DOHH2 (cell line): ENCODE measurements around the gene UTY.
"Not testable (repeated sequence)": the region's sequence is repeated elsewhere in the genome, so short reads cannot be mapped to it uniquely, and the experiment has no call there.

Experiments
- H3F3A ChIP-seq: fragments of 200-600 bp; sonication (generic), shearing (Covaris generic); 2 replicates; pipeline ENCODE4 v1.6.0; 2016; ENCODE audit warnings: antibody characterized with exemption, mild to moderate bottlenecking; ENCODE audit not compliant: control insufficient read depth, insufficient read depth
- H3K27ac ChIP-seq: fragments of 200-600 bp; sonication (generic); 2 replicates; pipeline ENCODE4 v1.5.1; 2014; ENCODE audit warnings: low read depth, mild to moderate bottlenecking, low read length, moderate library complexity
- H3K27me3 ChIP-seq: fragments of 200-600 bp; sonication (generic); 2 replicates; pipeline ENCODE4 v1.6.1; 2014; ENCODE audit warnings: mild to moderate bottlenecking, low read length, mixed read lengths; ENCODE audit not compliant: control insufficient read depth
- H3K36me3 ChIP-seq: fragments of 200-600 bp; sonication (generic); 2 replicates; pipeline ENCODE4 v1.6.1; 2014; ENCODE audit warnings: mild to moderate bottlenecking, low read length, moderate library complexity, mixed read lengths; ENCODE audit not compliant: control insufficient read depth
- H3K4me1 ChIP-seq: fragments of 200-600 bp; sonication (generic); 2 replicates; pipeline ENCODE4 v1.6.1; 2014; ENCODE audit warnings: mild to moderate bottlenecking, low read length, mixed read lengths; ENCODE audit not compliant: control insufficient read depth
- H3K4me2 ChIP-seq: fragments of 200-600 bp; sonication (generic); 2 replicates; pipeline ENCODE4 v1.6.0; 2014; ENCODE audit warnings: mild to moderate bottlenecking, low read length, moderate library complexity
- H3K4me3 ChIP-seq: fragments of 200-600 bp; sonication (generic); 2 replicates; pipeline ENCODE4 v1.5.1; 2014; ENCODE audit warnings: mild to moderate bottlenecking, low read length, mixed read lengths
- H3K79me2 ChIP-seq: fragments of 200-600 bp; sonication (generic); 2 replicates; pipeline ENCODE4 v1.6.1; 2014; ENCODE audit warnings: mild to moderate bottlenecking, low read length, mixed read lengths; ENCODE audit not compliant: control insufficient read depth
- H3K9me2 ChIP-seq: fragments of 200-600 bp; sonication (generic); replicated peaks from 2 replicates; pipeline ENCODE4 v1.6.1; 2014; ENCODE audit warnings: mild to moderate bottlenecking, low read length, mixed read lengths; ENCODE audit not compliant: control insufficient read depth
- H3K9me3 ChIP-seq: fragments of 200-600 bp; sonication (generic); 2 replicates; pipeline ENCODE4 v1.6.1; 2014; ENCODE audit warnings: antibody characterized with exemption, low read length, mixed read lengths; ENCODE audit not compliant: control insufficient read depth, insufficient read depth
- H4K20me1 ChIP-seq: fragments of 200-600 bp; sonication (generic); 2 replicates; pipeline ENCODE4 v1.6.0; 2014; ENCODE audit warnings: low read depth, mild to moderate bottlenecking, antibody characterized with exemption, low read length, moderate library complexity; ENCODE audit not compliant: control insufficient read depth, insufficient read depth
- EZH2phosphoT487 ChIP-seq: fragments of 200-600 bp; sonication (generic); IDR thresholded peaks from 2 replicates; pipeline ENCODE4 v1.6.1; 2017; ENCODE audit warnings: borderline replicate concordance, mild to moderate bottlenecking, antibody characterized with exemption, low read length, moderate library complexity, mixed read lengths
- TF ChIP-seq, protein P1 (sequence below): fragments of 200-600 bp; sonication (generic); IDR thresholded peaks from one replicate; pipeline ENCODE4 v1.5.1; 2014; ENCODE audit warnings: antibody characterized with exemption, mild to moderate bottlenecking, low read depth, low read length; ENCODE audit not compliant: poor library complexity, severe bottlenecking

The UTY gene

GRCh38 chrY:13291199-13291598 lies 188.6 kb downstream of the UTY start:
- H3F3A ChIP-seq: no peaks in the 10 kb centered on the region
- no peaks in the 10 kb centered on the region for H3K4me1 ChIP-seq
- peaks cover 4% of the 10 kb centered on the region; the same call in 1 of the 2 replicates for H3K79me2 ChIP-seq
- no peaks in the 10 kb centered on the region for H3K27me3 ChIP-seq
- no peaks in the 10 kb centered on the region for H3K9me2 ChIP-seq
- no peak overlapping the region for H3K4me3 ChIP-seq
- H3K27ac ChIP-seq: no peak overlapping the region
- no peaks in the 10 kb centered on the region for H3K9me3 ChIP-seq
- TF ChIP-seq, protein P1, sequence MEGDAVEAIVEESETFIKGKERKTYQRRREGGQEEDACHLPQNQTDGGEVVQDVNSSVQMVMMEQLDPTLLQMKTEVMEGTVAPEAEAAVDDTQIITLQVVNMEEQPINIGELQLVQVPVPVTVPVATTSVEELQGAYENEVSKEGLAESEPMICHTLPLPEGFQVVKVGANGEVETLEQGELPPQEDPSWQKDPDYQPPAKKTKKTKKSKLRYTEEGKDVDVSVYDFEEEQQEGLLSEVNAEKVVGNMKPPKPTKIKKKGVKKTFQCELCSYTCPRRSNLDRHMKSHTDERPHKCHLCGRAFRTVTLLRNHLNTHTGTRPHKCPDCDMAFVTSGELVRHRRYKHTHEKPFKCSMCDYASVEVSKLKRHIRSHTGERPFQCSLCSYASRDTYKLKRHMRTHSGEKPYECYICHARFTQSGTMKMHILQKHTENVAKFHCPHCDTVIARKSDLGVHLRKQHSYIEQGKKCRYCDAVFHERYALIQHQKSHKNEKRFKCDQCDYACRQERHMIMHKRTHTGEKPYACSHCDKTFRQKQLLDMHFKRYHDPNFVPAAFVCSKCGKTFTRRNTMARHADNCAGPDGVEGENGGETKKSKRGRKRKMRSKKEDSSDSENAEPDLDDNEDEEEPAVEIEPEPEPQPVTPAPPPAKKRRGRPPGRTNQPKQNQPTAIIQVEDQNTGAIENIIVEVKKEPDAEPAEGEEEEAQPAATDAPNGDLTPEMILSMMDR: no peak
- no peak for TF ChIP-seq EZH2phosphoT487
- no peak overlapping the region for H3K4me2 ChIP-seq
- H4K20me1 ChIP-seq: no peaks in the 10 kb centered on the region
- peaks cover 73% of the 10 kb centered on the region for H3K36me3 ChIP-seq

- not testable (repeated sequence) for H3F3A ChIP-seq, H3K9me2 ChIP-seq, H3K4me3 ChIP-seq, H3K79me2 ChIP-seq, H3K4me2 ChIP-seq, H3K4me1 ChIP-seq, H3K27ac ChIP-seq, H3K27me3 ChIP-seq, H4K20me1 ChIP-seq, H3K9me3 ChIP-seq
- H3K36me3 ChIP-seq: peaks cover 35% of the 10 kb centered on the region
These were observed 197.4 kb downstream of the UTY start for GRCh38 chrY:13282151-13283054.

GRCh38 chrY:13279561-13279960 lies 200.3 kb downstream of the UTY start:
- H3K9me2 ChIP-seq: no peaks in the 10 kb centered on the region
- no peaks in the 10 kb centered on the region for H4K20me1 ChIP-seq
- H3K27ac ChIP-seq: no peak overlapping the region
- peaks cover 30% of the 10 kb centered on the region for H3K36me3 ChIP-seq
- H3K4me3 ChIP-seq: no peak overlapping the region
- H3K79me2 ChIP-seq: no peaks in the 10 kb centered on the region
- H3K4me2 ChIP-seq: no peak overlapping the region
- H3K9me3 ChIP-seq: no peaks in the 10 kb centered on the region
- H3K27me3 ChIP-seq: no peaks in the 10 kb centered on the region
- H3F3A ChIP-seq: no peaks in the 10 kb centered on the region
- H3K4me1 ChIP-seq: no peaks in the 10 kb centered on the region
- TF ChIP-seq, protein P1: no peak
- no peak for TF ChIP-seq EZH2phosphoT487

GRCh38 chrY:13271706-13272105 lies 208.1 kb downstream of the UTY start:
- Histone ChIP-seq H3K36me3 (peaks cover 56% of the 10 kb centered on the region), H3K4me1 (no peaks in the 10 kb centered on the region), H3K4me2 (no peak overlapping the region), H3F3A (no peaks in the 10 kb centered on the region), H3K27me3 (no peaks in the 10 kb centered on the region), H3K9me3 (no peaks in the 10 kb centered on the region), H3K4me3 (no peak overlapping the region), H3K79me2 (no peaks in the 10 kb centered on the region), H4K20me1 (no peaks in the 10 kb centered on the region), H3K27ac (no peak overlapping the region), H3K9me2 (no peaks in the 10 kb centered on the region)
- TF ChIP-seq, protein P1: no peak
- no peak for TF ChIP-seq EZH2phosphoT487

- not testable (repeated sequence) for H3K27ac ChIP-seq, H3K4me3 ChIP-seq, H3K4me1 ChIP-seq, H3K27me3 ChIP-seq, H3K9me3 ChIP-seq, H3K9me2 ChIP-seq, H3K79me2 ChIP-seq, H4K20me1 ChIP-seq, H3K4me2 ChIP-seq, H3F3A ChIP-seq
- peaks cover 12% of the 10 kb centered on the region for H3K36me3 ChIP-seq
These were observed 225.8 kb downstream of the UTY start for GRCh38 chrY:13253941-13254440.
